Activated T-helper 1 cell treated with anti-CD3 and anti-CD28 coated beads, Interleukin-12 subunit alpha, Interleukin-12 subunit beta, Interleukin-2, Interleukin-4 antibody, amounts not matched to agents 30 ng/mL and 10 ng/mL and 1 ng/mL, durations not matched to agents 14 hours and 24 hours and 36 hours (primary cell): ENCODE data around the gene ADGRV1. TPM values are rescaled to one million over a fixed set of nuclear protein-coding genes. Genes with fewer than 3 reads are reported as not detected.
"Not testable (repeated sequence)": the region's sequence is repeated elsewhere in the genome, so short reads cannot be mapped to it uniquely, and the experiment has no call there.

Source experiments
- DNase-seq: peaks from one replicate; pipeline ENCODE4 v3.0.0; 2021; ENCODE audit warnings: low spot score
- H3K27ac Mint-ChIP-seq: one replicate; pipeline ENCODE4 v1.8.0; 2021; ENCODE audit warnings: mild to moderate bottlenecking, mixed read lengths
- H3K27me3 Mint-ChIP-seq: one replicate; pipeline ENCODE4 v1.8.0; 2022; ENCODE audit warnings: mild to moderate bottlenecking, moderate library complexity, mixed read lengths; ENCODE audit not compliant: insufficient read depth
- H3K36me3 Mint-ChIP-seq: one replicate; pipeline ENCODE4 v1.8.0; 2021; ENCODE audit warnings: low read depth, mixed read lengths
- H3K4me1 Mint-ChIP-seq: one replicate; pipeline ENCODE4 v1.8.0; 2021; ENCODE audit warnings: low read depth, mixed read lengths
- H3K4me3 Mint-ChIP-seq: one replicate; pipeline ENCODE4 v1.8.0; 2021; ENCODE audit warnings: mild to moderate bottlenecking, moderate library complexity, mixed read lengths
- H3K9me3 Mint-ChIP-seq: one replicate; pipeline ENCODE4 v1.8.0; 2021; ENCODE audit warnings: mixed read lengths
- intact Hi-C: fragments of 100-400 bp; cut with micrococcal nuclease; formaldehyde crosslinking; loops from one replicate; pipeline ENCODE4 v1.15.1; 2024
- total RNA-seq: library from RNA; stranded (reverse); gene quantifications from 2 replicates; pipeline ENCODE4 v1.2.3, GENCODE V29; 2022

The ADGRV1 gene
- total RNA-seq, 1 donor from 2014 or later: 0.05 TPM

GRCh38 chr5:90909101-90909503 is 350.5 kb downstream of the ADGRV1 start:
- no peak for DNase-seq
- no peaks in the 10 kb centered on the region for H3K36me3 Mint-ChIP-seq
- H3K9me3 Mint-ChIP-seq: no peaks in the 10 kb centered on the region
- H3K27ac Mint-ChIP-seq: no peak overlapping the region
- intact Hi-C loops: no loop called here
- H3K4me3 Mint-ChIP-seq: no peak overlapping the region
- H3K27me3 Mint-ChIP-seq: no peaks in the 10 kb centered on the region
- H3K4me1 Mint-ChIP-seq: no peaks in the 10 kb centered on the region

DNA sequence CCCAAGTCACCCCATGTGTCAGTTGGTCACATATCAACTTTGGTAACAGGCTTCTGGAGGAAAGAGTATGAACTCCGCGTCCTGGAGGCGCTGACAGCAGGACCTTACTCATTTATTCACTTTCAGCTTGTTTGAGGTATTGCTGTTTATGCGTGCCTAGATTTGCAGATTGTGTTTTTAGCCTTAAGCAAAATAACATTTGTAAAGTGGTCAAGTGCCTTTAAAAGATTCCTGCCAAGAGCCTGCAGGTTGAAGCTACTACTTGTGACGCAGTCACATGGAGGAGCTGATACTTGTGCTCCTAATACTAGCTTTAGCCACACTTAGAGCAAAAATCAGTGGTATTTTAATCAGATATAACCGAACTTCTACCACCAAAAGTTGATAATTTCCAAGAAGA is 351.3 kb downstream of the ADGRV1 start:
- no peak for DNase-seq
- intact Hi-C loops: no loop called here
- Mint-ChIP-seq H3K36me3 (no peaks in the 10 kb centered on the region), H3K4me3 (no peak overlapping the region), H3K27me3 (no peaks in the 10 kb centered on the region), H3K4me1 (no peaks in the 10 kb centered on the region), H3K27ac (no peak overlapping the region), H3K9me3 (no peaks in the 10 kb centered on the region)

- Mint-ChIP-seq H3K9me3 (no peaks in the 10 kb centered on the region), H3K4me1 (no peaks in the 10 kb centered on the region), H3K36me3 (no peaks in the 10 kb centered on the region), H3K27me3 (peaks cover 2% of the 10 kb centered on the region), H3K27ac (no peak overlapping the region), H3K4me3 (no peak overlapping the region)
- intact Hi-C loops: no loop called here
- no peak for DNase-seq
Measured at GRCh38 chr5:90911169-90911568, 352.6 kb downstream of the ADGRV1 start.

DNA sequence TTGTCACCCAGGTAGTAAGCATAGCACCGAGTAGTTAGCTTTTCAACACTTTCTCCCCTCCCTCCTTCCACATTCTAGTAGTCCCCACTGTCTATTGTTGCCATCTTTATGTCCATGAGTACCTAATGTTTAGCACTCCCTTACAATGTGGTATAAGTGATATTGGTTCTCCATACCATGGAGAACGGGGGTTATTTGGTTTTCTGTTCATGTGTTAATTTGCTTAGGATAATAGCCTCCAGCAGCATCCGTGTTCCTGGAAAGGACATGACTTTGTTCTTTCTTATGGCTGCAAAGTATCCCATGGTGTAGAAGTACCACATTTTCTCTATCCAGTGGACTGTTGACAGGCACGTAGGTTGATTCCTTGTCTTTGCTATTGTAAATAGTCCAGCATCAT is 353.9 kb downstream of the ADGRV1 start:
- intact Hi-C loops: no loop called here
- Mint-ChIP-seq H3K27me3 (peaks cover 2% of the 10 kb centered on the region), H3K4me1 (no peaks in the 10 kb centered on the region), H3K27ac (no peak overlapping the region), H3K9me3 (no peaks in the 10 kb centered on the region), H3K36me3 (no peaks in the 10 kb centered on the region), H3K4me3 (no peak overlapping the region)
- DNase-seq: no peak

GRCh38 chr5:90915393-90915792 is 356.8 kb downstream of the ADGRV1 start:
- Mint-ChIP-seq H3K27ac (no peak overlapping the region), H3K4me3 (no peak overlapping the region), H3K9me3 (no peaks in the 10 kb centered on the region), H3K4me1 (no peaks in the 10 kb centered on the region), H3K27me3 (peaks cover 2% of the 10 kb centered on the region), H3K36me3 (no peaks in the 10 kb centered on the region)
- no peak for DNase-seq
- intact Hi-C loops: no loop called here

DNA sequence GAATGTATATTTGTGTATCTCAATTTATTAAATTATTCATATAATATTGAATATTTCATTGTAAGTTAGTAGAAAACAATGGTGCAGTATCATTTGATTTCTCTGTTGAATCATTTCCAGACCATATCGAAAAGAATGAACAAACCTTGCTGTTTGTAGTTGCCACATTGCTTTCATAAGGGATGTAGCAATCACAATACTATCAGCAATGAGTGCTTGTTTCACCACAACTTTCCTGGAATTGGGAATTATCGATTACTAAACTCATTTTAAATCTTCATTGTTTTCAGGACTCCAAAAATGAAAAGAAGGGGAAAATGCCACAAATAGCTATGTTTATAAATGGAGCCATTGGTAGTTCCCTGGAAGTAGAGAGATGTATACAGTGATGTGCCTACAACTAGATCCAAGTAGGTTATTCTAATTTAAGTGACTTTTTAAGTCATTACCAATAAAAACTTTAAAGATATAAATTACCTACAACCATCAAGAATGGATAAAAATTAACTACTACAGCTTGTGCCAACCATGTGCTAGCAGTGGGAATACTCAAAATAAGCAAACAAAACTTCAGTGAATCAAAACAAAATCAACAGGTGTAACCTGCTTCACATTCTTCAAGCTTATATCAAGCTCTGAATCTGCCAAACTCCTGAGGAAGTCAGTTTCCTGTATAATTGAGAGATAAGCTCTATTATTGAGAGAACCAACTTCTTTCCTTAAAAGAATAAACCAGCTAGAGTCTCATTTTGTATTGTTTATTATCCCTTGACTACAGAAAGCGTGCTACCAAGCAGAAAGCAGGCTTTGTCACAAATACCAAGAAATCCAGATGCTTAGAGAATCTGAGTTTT is 358.6 kb downstream of the ADGRV1 start:
- peaks cover 3% of the 10 kb centered on the region for H3K27me3 Mint-ChIP-seq
- no peak overlapping the region for H3K4me3 Mint-ChIP-seq
- DNase-seq: no peak
- no peaks in the 10 kb centered on the region for H3K4me1 Mint-ChIP-seq
- H3K27ac Mint-ChIP-seq: no peak overlapping the region
- H3K36me3 Mint-ChIP-seq: no peaks in the 10 kb centered on the region
- intact Hi-C loops: no loop called here
- no peaks in the 10 kb centered on the region for H3K9me3 Mint-ChIP-seq

DNA sequence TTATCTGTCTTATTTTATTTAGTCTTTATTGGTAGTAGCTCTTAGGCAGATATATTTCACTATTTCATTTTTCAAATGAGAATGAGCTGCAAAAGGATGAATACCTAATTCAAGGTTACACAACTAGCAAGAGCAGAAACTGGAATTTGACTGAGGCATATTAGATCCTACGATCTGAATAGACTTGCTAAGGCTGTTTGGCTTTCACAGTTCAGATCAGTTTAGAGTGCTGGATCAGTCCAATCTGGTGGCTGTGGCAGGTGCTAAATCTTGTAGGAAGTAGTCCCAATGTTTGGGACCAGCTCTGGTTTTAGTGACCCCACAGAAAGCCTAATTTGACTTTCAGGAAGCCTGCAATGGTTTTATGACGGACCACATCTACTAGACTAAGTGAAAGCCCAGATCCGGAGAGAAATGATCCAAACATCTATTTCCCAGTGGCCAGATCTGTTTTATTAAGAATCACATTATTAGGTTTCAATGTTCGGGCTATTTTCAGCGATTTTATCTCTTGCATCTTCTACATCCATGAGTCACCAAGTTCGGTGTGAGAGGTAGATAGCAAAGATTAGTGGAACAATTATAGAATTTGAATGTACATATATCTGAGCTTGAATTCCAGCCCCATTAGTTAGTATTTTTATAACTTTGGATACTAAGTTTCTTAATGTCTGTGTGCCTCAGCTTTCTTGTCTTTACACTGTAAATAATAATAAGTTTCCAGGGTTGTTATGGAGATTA is 359.5 kb downstream of the ADGRV1 start:
- Mint-ChIP-seq H3K4me3 (no peak overlapping the region), H3K27ac (no peak overlapping the region), H3K4me1 (no peaks in the 10 kb centered on the region), H3K36me3 (no peaks in the 10 kb centered on the region), H3K27me3 (peaks cover 3% of the 10 kb centered on the region), H3K9me3 (no peaks in the 10 kb centered on the region)
- intact Hi-C loops: no loop called here
- no peak for DNase-seq

DNA sequence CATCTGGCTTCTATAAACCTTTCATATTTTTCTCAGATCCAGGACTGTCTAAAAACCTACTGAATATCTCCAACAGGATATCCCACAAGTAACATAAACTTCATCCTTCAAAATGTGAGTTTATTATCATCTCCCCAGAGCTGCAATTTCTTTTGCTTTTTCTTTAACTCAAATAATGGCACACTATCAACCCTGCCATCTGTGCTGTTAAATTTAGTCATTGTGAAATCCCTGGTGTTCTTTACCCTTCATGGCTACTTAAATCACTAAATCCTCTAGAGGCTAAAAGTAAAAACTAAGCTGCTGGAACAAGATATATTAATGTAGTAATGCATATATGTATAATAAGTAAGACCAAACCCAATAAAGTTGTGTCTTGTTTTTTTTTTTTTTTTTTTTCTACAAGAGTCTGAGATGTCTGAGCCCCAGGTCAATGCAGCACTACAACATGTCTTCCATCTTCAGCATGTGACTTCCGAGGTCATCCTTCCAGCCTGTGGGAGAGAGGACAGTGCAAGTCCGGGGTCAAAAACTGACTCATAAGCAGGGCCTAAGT is 362.9 kb downstream of the ADGRV1 start:
- no peaks in the 10 kb centered on the region for H3K9me3 Mint-ChIP-seq
- DNase-seq: no peak
- intact Hi-C loops: no loop called here
- H3K4me3 Mint-ChIP-seq: no peak overlapping the region
- no peak overlapping the region for H3K27ac Mint-ChIP-seq
- H3K4me1 Mint-ChIP-seq: no peaks in the 10 kb centered on the region
- no peaks in the 10 kb centered on the region for H3K36me3 Mint-ChIP-seq
- H3K27me3 Mint-ChIP-seq: peaks cover 4% of the 10 kb centered on the region

- not testable (repeated sequence) for DNase-seq, H3K36me3 Mint-ChIP-seq
Measured at GRCh38 chr5:90924222-90924621, 365.6 kb downstream of the ADGRV1 start.

GRCh38 chr5:90929013-90929839 is 370.6 kb downstream of the ADGRV1 start:
- H3K4me1 Mint-ChIP-seq, H3K4me3 Mint-ChIP-seq, H3K27me3 Mint-ChIP-seq, DNase-seq, H3K27ac Mint-ChIP-seq, H3K36me3 Mint-ChIP-seq, H3K9me3 Mint-ChIP-seq, intact Hi-C loops: not testable (repeated sequence)

More at GRCh38 chr5:90924222-90924621, 365.6 kb downstream of the ADGRV1 start:
- H3K27ac Mint-ChIP-seq, H3K9me3 Mint-ChIP-seq, H3K4me3 Mint-ChIP-seq, H3K27me3 Mint-ChIP-seq, intact Hi-C loops, H3K4me1 Mint-ChIP-seq: not testable (repeated sequence)

GRCh38 chr5:90930062-90930461 is 371.5 kb downstream of the ADGRV1 start:
- intact Hi-C loops: loop anchor here (5.0 kb wide), 3 partner anchors 127 to 297 kb away; no protein-coding TSS in a partner anchor
- H3K4me1 Mint-ChIP-seq: peaks cover 5% of the 10 kb centered on the region
- no peaks in the 10 kb centered on the region for H3K9me3 Mint-ChIP-seq
- no peak for DNase-seq
- H3K27ac Mint-ChIP-seq: no peak overlapping the region
- H3K36me3 Mint-ChIP-seq: no peaks in the 10 kb centered on the region
- peaks cover 6% of the 10 kb centered on the region for H3K27me3 Mint-ChIP-seq
- H3K4me3 Mint-ChIP-seq: no peak overlapping the region

- DNase-seq: no peak
- intact Hi-C loops: loop anchor here (5.0 kb wide), 3 partner anchors 126 to 296 kb away; no protein-coding TSS in a partner anchor
- H3K27me3 Mint-ChIP-seq: peaks cover 6% of the 10 kb centered on the region
- no peaks in the 10 kb centered on the region for H3K36me3 Mint-ChIP-seq
- H3K27ac Mint-ChIP-seq: no peak overlapping the region
- H3K9me3 Mint-ChIP-seq: no peaks in the 10 kb centered on the region
- peaks cover 5% of the 10 kb centered on the region for H3K4me1 Mint-ChIP-seq
- no peak overlapping the region for H3K4me3 Mint-ChIP-seq
Measured at GRCh38 chr5:90930756-90931431, 372.3 kb downstream of the ADGRV1 start.
